Activated CD4-positive, alpha-beta T cell treated with anti-CD3 and anti-CD28 coated beads, Interleukin-2, amount 50 U/mL, for 24 hours (primary cell): ENCODE results near the gene RCAN2.

ENCODE experiments used
- DNase-seq, 2 donors: peaks; one replicate each; pipeline ENCODE4 v3.0.0-alpha.2; 2020; ENCODE audit warnings: low read depth in 1 of 2, low spot score in 1 of 2

The RCAN2 gene

GRCh38 chr6:46491628-46492547 is 639 bp upstream of the RCAN2 start:
- DNase-seq, result no peak

DNA sequence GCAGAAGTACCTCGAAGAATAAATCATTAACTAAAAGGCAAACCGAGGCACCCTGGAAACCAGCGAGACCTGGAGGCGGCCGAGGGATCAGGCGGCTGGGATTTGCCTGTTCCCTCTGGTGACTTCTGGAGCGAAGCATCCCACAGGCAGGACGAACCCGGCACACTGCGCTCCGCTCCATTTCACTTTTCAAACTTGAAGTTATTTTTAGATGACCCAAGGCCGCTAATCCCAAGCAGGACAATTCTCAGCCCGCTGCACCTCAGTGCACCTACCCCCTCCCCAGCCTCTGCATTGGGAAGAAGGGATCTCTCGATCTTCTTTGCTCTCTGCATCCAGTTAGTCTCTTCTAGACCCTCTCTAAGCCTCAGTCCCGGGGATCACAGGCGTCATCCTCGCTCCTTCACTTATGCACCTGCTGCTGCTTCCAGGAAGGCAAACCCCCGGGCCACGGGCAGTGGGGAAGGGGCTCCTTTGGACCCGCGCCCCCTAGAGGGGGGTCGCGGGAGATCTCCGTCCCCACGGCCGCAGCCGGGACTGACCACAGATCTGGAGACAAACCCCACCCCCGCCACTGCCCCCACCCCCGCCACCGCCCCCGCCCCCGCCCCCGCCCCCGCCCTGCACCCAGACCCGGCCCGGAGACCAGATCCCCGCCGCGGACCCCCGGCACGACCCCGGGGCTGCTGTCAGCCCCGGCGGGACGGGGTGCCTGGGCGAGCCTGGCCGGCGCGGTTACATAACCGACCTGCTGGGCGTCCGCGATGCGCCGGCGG is 636 bp downstream of the RCAN2 start:
- no peak for DNase-seq

DNA sequence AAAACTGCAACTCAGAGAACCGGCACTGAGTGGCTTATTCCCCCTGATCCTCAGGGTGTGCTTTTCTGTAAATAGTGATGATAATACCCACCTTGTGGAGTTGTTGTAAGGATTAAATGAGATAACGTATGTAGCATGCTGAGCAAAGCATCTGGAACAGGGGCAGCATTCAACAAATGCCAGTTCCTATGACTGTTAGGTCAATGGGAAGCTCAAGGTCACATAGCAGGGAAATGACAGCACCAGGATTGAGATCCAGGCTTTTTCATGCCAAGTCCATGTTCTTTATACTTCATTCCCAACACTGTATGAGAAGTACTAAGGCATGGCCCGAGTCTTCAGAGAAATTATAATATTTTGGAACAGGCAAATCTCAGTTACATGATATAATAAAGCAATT is 5.1 kb downstream of the RCAN2 start:
- DNase-seq, result no peak

DNA sequence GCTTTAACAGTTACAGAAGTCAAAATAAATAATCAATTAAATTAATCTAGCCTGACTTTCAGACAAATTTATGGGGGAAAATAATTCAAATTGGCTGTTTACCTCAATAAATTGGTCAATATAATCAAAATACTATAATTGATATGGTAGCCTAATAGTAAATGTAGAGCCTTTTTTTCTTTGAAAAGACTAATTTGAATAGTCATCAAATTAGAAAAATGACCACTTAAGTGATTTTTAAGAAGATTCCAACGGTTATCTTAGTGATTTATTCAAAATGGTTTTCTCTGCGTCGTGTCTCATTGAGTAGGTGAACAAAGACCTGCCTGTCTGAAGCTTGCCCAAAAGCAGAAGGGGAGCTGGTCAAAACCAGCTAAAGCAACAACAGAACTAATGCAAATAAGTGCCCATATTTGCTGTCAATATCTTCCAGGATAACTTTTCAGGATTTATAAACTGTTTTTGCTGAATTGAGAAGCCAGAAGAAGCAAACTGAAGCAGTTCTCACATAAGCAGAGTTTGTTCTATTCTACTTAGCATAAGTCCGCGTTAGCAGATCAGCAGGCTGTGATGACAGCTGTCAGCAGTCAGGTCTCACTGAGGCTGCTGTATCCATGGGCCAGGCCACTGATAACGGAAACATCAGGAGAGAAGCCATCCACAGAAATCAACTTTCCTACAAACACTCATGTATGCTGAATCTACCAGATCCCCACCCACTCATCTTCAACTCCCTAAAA is 7.0 kb downstream of the RCAN2 start:
- no peak for DNase-seq

DNA sequence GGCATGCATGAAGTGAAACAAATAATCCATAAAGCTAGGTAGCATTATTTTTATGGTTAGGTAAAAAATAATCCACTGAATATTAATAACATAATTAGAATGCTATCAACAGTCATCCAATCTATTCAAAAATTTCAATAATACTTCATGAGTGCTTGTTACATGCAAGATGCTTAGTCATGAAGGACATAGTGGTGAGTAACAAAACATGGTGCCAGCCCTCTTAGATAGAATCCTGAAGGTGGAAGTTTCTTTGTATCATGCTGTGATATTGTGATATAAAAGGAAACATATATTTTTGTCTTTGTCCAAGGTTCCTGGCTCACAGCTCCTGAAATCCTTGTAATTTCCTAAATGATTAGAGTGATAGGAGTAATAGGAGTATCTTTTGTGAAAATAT is 14.9 kb downstream of the RCAN2 start:
- DNase-seq, result no peak

GRCh38 chr6:46473881-46474280 is 17.4 kb downstream of the RCAN2 start:
- no peak for DNase-seq

- DNase-seq, result no peak
Measured at GRCh38 chr6:46472243-46472642, 19.0 kb downstream of the RCAN2 start.

DNA sequence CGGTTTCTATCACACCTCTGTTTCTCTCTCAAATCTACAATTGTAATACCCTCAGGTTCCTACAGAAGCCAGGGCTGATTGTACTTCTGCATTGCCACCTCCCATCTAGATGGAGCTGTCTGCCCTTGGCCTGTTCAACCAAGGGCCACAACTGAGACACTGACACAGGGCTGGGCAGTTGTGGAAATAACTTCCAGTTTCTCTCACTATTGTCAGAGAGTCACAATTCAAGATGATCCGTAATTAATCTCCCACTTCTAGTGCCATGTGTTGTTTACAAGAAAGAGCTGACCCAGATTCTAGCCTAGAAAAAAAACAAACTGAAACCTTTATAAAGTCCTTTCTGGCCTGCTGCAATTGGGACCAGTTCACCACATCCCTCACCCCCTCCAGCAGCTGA is 22.2 kb downstream of the RCAN2 start:
- no peak for DNase-seq

- no peak for DNase-seq
Measured at GRCh38 chr6:46468403-46469010, 22.7 kb downstream of the RCAN2 start.

- no peak for DNase-seq
Measured at GRCh38 chr6:46466570-46466969, 24.7 kb downstream of the RCAN2 start.

GRCh38 chr6:46465294-46466165 is 25.7 kb downstream of the RCAN2 start:
- DNase-seq, result no peak

DNA sequence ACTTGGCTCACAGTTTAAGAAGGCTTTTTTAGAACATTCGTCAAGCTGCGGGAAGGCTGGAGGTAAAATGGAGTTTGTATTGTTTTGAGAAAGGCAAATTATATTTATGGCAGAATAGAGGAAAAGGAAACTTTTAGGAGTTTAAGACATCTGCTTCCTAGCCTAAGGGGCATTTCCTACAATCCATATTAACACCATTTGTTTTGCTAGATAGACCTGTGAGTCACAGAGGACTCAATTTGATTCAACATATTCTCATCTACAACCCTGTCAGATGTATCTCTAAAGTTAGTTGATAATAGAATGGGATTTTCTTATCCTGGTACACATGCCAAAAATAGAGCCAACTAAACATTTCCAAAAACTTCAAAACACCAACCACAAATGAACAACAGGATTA is 35.0 kb downstream of the RCAN2 start:
- DNase-seq, result no peak

DNA sequence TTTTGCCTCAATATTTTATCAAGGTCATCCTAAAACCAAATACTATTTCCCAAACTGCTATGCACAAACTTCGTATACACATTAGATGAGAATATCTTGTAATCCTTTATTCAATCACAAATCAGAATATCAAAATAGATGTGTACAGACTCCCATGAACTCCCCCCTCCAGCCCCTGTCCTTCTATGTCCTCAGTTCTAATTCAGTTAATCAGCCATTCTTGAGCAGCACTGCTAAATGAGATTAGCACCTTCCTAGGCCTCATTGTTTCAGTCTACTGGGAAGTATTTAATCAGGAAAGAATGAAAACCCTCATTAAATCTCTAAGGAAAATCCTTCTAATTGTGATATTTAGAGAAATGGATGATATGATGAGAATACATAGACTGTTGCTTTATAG is 36.6 kb downstream of the RCAN2 start:
- DNase-seq, result no peak

DNA sequence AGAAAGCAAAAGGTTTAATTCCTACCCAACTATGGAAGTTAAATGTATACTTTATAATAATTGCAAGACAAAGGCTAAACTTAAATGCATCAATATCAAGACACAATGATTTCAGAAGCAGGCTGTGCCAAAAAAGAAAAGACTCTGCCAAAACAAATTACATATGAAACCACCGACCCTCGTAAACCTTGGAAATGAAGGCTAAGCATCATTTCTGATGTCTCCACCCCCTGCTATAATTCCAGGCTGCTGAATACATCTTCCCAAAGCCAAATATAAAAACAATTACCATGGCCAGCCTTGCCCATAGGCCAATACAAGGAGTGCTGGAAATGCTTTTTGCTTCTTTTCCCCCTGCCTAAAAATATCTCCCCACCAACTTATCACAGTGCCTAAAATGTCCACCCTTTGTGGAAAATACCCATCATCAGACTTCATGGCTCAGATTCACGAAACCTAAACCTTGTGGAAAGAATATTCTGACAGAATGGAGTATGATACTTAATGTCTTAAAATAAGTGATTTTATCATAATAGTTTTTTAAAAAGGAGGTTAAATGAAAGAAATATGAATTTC is 37.4 kb downstream of the RCAN2 start:
- no peak for DNase-seq

- no peak for DNase-seq
Measured at GRCh38 chr6:46453216-46453615, 38.0 kb downstream of the RCAN2 start.

DNA sequence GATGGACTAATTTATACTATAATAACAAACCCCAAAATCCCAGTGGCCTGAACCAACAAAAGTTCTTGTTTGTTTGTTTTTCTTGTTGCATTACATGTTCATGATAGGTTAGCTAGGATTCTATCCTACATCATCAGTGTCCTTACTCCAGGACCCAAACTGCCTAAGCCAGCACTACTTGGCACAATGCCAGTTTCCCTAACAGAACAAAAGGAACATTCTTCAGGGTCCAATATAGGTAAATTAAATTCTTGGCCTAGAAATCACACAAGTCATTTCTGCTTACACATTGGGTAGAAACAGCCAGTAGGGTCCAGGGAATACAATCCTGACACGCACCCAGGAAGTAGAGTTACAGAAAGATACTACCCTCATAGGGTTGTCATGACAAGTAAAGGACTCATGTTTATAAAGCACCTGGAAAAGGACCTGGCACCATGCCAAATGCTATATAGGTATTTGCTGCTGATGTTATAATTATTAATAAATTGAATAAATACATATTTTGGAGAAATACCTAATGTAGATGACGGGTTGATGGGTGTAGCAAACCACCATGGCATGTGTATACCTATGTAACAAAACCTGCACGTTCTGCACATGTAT is 38.8 kb downstream of the RCAN2 start:
- no peak for DNase-seq

GRCh38 chr6:46451343-46451742 is 39.9 kb downstream of the RCAN2 start:
- DNase-seq, result no peak

DNA sequence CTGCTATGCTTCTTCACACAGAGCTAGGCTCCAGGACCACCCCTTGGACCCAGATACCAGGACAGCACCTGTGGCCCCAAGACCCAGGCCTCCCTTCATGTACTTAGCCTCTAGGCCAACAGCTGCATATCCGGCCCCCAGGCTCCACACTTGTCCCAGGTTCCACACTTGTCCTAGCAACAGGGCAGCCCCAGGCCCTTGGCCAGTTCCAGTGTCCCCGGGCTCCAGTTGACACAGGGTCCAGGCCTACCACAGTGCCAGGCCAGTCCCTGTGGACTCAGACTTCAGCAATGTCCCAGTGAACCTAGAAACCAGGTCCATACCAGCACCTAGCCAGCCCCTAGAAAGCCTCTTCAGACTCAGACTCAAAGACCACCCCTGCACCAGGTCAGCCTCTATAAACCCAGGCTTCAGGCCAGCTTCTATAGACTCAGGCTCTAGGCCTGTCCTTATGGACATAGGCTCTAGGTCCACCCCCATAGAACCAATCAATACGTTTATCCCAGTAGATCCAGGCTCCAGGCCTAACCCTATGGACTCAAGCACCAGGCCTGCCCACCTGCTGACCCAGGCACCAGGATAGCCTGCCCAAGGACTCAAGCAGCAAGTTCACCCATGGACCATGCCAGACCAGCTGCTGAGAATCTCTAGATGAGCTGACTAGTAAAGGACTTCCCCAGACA is 46.3 kb downstream of the RCAN2 start:
- DNase-seq, result no peak

GRCh38 chr6:46443623-46444022 is 47.6 kb downstream of the RCAN2 start:
- DNase-seq, result no peak
